Pancreas (tissue), 10 donors: ENCODE data around the gene AFF3. TPM values are rescaled to one million over a fixed set of nuclear protein-coding genes. Genes with fewer than 3 reads are reported as not detected.

Source experiments
- ATAC-seq, 4 donors: fragments of 200-7000 bp; cut with Tn5 transposase; one replicate each; pipeline versions ENCODE4 v1.8.0 to v1.9.1; 2020; ENCODE audit warnings: mild to moderate bottlenecking in 4 of 4, moderate library complexity in 4 of 4
- DNase-seq, 6 donors: peaks; one replicate each; pipeline ENCODE4 v3.0.0-alpha.2; 2020
- FAIRE-seq: peaks from 2 replicates; lab custom pipeline; 2012; peaks lifted over from hg19 to GRCh38; lab: Jason Lieb, UNC
- H3K27ac ChIP-seq, 4 donors: fragments of 200-600 bp; sonication (generic); 1 replicate in 3 of 4; 2 replicates in 1 of 4; pipeline versions ENCODE4 v1.5.0 to v1.8.0; 2020
- H3K27me3 ChIP-seq, 4 donors: fragments of 200-600 bp; one replicate each; pipeline ENCODE4 v1.8.0; 2021
- H3K36me3 ChIP-seq, 3 donors: fragments of 200-600 bp; sonication (generic) in 1 of 3; one replicate each; pipeline versions ENCODE4 v1.5.0 to v1.8.0; 2020 to 2021
- H3K4me1 ChIP-seq, 3 donors: fragments of 200-600 bp; one replicate each; pipeline ENCODE4 v1.8.0; 2021
- H3K4me3 ChIP-seq, 4 donors: fragments of 200-600 bp; sonication (generic) in 2 of 4; one replicate each; pipeline versions ENCODE4 v1.5.0 to v1.8.0; 2020 to 2021
- H3K9me3 ChIP-seq, 4 donors: fragments of 200-600 bp; one replicate each; pipeline ENCODE4 v1.8.0; 2021
- WGBS, 2 donors: extraction: QIAGEN DNeasy Blood & Tissue Kit; methylation state at CpG; one replicate each; pipeline ENCODE4 v1.1.7; 2013; 5-methylcytosine and 5-hydroxymethylcytosine counted together
- intact Hi-C, 3 donors: fragments of 100-400 bp; cut with DNase I; formaldehyde crosslinking; loops; one replicate each; pipeline versions ENCODE4 v1.11.1 to v1.14.2; 2022
- polyA plus RNA-seq, 2 donors: library from polyadenylated mRNA; stranded (reverse); fragments of 200-250 nt; gene quantifications; one replicate each; pipeline ENCODE4 v1.2.3, GENCODE V29; 2013
- total RNA-seq, 6 donors: library from RNA; stranded (reverse); fragmentation: NEBNext Ultra II Directional in 4 of 6; extraction: Animal tissue kit (Norgen Biotek cat#: 25700) in 4 of 6; gene quantifications; one replicate each; pipeline versions ENCODE4 v1.2.1 to v1.2.4, GENCODE V29; 2021 to 2023
- TF ChIP-seq, protein P1 (sequence below), 4 donors: fragments of 200-600 bp; sonication (generic) in 3 of 4; IDR thresholded peaks; one replicate each; pipeline versions ENCODE4 v1.5.0 to v1.8.0; 2021; ENCODE audit warnings: antibody characterized with exemption in 4 of 4
- donor health status: healthy with polysubstance abuse.
- donor health status: DM: no; HTN: no; CAD: no; lungs with moderate emphysema.
- donor health status: DM: no; HTN: no; CAD: no.
- donor health status: control.
- donor health status: control.
- donor health status: Bipolar disorder and iron deficiency.
- donor health status: DM: yes; HTN: yes; CAD: no.
- donor health status: DM: no; HTN: no; CAD: no.
- donor health status: DM: no; HTN: no; CAD: no.
- donor health status: DM: yes; HTN: yes; CAD: no.

Gene AFF3
- total and polyA plus RNA-seq, 8 donors, result 0.19 to 1.1 (median 0.54) TPM

DNA sequence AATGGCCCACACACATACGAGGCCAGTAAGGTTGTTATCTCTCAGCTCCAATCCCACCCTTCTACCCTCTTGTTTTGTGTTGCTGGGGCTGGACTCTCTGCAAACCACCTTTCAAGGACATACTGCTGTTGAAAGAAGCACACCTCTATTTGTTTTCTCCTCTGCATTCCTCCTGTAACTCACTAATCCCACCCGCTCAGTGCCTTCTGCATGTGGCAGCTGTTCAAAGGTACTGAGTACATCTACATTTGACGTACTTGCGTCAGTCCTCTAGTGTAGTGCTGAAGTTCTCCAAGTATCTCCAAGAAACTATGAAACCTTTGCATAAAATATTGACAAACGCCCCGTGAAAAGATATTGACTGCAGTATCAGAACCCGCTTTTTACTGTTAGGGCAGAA lies 310.6 kb downstream of the AFF3 start:
- H3K36me3 ChIP-seq, result no peaks in the 10 kb centered on the region
- no peak overlapping the region for H3K27ac ChIP-seq
- DNase-seq, result no peak
- TF ChIP-seq, protein P1, sequence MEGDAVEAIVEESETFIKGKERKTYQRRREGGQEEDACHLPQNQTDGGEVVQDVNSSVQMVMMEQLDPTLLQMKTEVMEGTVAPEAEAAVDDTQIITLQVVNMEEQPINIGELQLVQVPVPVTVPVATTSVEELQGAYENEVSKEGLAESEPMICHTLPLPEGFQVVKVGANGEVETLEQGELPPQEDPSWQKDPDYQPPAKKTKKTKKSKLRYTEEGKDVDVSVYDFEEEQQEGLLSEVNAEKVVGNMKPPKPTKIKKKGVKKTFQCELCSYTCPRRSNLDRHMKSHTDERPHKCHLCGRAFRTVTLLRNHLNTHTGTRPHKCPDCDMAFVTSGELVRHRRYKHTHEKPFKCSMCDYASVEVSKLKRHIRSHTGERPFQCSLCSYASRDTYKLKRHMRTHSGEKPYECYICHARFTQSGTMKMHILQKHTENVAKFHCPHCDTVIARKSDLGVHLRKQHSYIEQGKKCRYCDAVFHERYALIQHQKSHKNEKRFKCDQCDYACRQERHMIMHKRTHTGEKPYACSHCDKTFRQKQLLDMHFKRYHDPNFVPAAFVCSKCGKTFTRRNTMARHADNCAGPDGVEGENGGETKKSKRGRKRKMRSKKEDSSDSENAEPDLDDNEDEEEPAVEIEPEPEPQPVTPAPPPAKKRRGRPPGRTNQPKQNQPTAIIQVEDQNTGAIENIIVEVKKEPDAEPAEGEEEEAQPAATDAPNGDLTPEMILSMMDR (IDR thresholded peaks at IDR 0.05), result no peak
- no peak for ATAC-seq
- H3K27me3 ChIP-seq, result no peaks in the 10 kb centered on the region
- intact Hi-C loops, result no loop called here
- 78 to 86% methylated on average over 7 of the region's 7 CpGs for WGBS, 2 donors
- no peaks in the 10 kb centered on the region for H3K9me3 ChIP-seq
- H3K4me1 ChIP-seq, result no peaks in the 10 kb centered on the region
- H3K4me3 ChIP-seq, result no peak overlapping the region
- no peak for FAIRE-seq

DNA sequence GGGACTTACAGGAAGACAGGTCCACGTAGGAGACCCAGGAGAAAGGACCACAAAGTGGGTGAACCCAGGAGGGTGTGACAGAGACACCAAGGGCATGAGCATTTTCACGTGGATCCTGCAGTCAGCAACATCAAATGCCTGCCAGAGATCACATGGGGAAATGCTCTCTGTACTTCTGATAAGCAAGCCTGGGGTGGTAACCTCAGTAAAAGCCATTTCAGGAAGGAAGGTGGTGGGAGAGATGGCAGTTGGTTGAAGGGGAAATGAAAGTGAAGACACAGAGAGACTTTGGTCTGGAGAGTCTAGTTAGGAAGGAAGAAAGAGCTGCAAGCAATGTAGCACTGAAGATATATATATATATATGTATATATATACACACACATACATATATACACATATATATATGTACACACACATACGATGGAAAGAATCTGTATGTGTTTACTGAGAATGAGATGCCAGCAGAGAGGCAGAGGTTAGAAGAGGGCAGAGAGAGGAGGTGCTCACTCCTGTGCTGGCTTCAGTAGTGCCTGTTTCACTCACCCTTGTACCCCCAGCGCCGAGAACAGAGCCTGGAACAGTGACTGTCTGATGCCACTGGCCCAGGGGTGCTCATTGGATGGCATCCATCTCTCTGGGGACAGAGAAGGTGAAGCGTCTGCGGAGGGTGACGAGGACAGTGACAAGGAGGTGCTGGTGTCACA lies 314.9 kb downstream of the AFF3 start:
- FAIRE-seq (no peak), ATAC-seq (peak in 1 of 4 donors; percentile 39), DNase-seq (no peak)
- no peaks in the 10 kb centered on the region for H3K9me3 ChIP-seq
- 71 to 81% methylated on average over 8 of the region's 8 CpGs for WGBS, 2 donors
- peaks cover 0 to 5% (median 0%) of the 10 kb centered on the region in 4 donors for H3K27me3 ChIP-seq
- no peaks in the 10 kb centered on the region for H3K36me3 ChIP-seq
- no peaks in the 10 kb centered on the region for H3K4me1 ChIP-seq
- no peak overlapping the region for H3K27ac ChIP-seq
- intact Hi-C loops, result no loop called here
- TF ChIP-seq, protein P1 (IDR thresholded peaks at IDR 0.05), result no peak
- no peak overlapping the region for H3K4me3 ChIP-seq

DNA sequence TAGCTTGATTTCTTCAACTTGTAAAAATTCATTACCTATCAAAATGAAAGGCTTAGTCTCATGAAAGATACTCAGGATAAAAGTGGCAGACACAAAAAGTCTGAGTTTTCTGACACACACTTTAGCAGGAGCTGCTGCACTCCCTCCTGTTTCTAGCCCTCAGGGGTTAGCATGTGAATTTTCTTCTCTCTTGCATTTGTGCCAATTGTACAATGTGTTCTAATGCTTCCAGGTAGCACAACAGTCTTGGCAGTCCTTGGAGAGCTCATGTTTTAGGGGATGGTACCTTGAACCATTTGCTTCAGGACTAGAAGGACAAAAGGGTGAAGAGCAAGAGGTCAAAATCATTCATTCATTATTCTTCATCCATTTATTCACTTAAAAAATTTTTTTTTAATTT lies 316.8 kb downstream of the AFF3 start:
- H3K36me3 ChIP-seq, result no peaks in the 10 kb centered on the region
- H3K4me1 ChIP-seq, result no peaks in the 10 kb centered on the region
- intact Hi-C loops, result no loop called here
- H3K27me3 ChIP-seq, result peaks cover 0 to 5% (median 0%) of the 10 kb centered on the region in 4 donors
- no peak for FAIRE-seq
- no peaks in the 10 kb centered on the region for H3K9me3 ChIP-seq
- TF ChIP-seq, protein P1 (IDR thresholded peaks at IDR 0.05), result no peak
- H3K27ac ChIP-seq, result no peak overlapping the region
- DNase-seq, result no peak
- no peak overlapping the region for H3K4me3 ChIP-seq
- ATAC-seq, result no peak

DNA sequence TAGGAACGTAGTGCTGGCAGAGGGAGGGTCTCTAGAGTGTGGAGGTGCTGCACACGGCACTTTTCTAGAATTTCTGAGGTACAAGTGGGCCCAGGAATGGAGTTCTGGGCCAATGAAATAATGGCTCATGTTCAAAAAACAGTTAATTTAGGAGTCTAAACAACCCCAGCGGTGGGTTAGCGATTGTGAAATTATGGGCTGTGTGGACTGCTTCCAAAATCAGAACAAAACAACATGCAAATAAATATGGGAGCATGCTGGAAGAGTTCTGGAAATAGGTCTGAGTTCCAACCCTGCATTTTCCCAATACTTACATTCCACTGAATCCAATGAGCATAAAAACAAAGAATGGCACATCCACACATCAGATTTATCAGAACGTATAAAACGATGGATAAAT lies 317.6 kb downstream of the AFF3 start:
- FAIRE-seq (no peak), DNase-seq (no peak), ATAC-seq (no peak)
- 72 to 77% methylated on average over 6 of the region's 6 CpGs for WGBS, 2 donors
- H3K36me3 ChIP-seq, result no peaks in the 10 kb centered on the region
- intact Hi-C loops, result no loop called here
- no peak overlapping the region for H3K4me3 ChIP-seq
- no peaks in the 10 kb centered on the region for H3K9me3 ChIP-seq
- TF ChIP-seq, protein P1 (IDR thresholded peaks at IDR 0.05), result no peak
- H3K27me3 ChIP-seq, result peaks cover 0 to 5% (median 0%) of the 10 kb centered on the region in 4 donors
- no peak overlapping the region for H3K27ac ChIP-seq
- no peaks in the 10 kb centered on the region for H3K4me1 ChIP-seq

DNA sequence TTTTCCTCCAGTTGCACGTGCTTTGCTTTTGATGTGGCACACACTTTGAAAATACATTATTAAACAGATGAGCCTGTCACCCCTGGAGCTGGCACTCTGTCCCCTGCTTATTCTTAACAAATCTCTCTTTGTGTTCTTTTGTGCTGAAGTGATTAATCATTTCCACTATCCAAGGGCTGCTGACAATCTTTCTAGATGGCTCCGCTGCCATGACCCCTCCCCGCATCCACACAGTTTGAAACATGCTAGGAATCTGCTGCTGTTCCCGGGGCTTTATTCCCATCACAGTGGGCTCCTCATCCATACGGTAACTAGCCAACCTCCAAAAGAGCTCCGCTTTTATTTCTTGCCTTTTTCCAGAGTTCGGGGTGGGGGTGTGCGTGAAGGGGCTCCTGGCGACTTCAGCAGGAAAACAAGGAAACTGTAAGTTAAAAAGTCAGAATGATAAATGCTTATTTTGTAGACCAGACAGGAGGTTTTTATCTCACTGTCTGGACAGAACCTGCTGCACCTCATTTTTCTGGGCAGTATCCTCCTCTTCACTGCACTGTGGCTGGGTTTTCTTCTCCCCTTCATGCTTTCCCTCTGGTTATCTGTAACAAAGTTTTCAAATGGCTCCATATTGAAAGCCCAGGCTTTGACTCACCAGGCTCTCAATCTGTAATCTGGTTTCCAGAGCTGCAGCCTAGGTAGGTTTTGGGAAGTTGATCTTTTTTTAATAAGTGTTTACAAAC lies 319.7 kb downstream of the AFF3 start:
- WGBS, 2 donors, result 34 to 35% methylated on average over 9 of the region's 9 CpGs

More for the DNA sequence above, 319.7 kb downstream of the AFF3 start:
- ATAC-seq, result peak in 1 of 4 donors; percentile 73
- H3K4me1 ChIP-seq, result no peaks in the 10 kb centered on the region
- FAIRE-seq, result no peak
- TF ChIP-seq, protein P1 (IDR thresholded peaks at IDR 0.05), result no peak
- peak overlapping the region in 1 of 4 donors; percentile 33 for H3K27ac ChIP-seq
- H3K9me3 ChIP-seq, result no peaks in the 10 kb centered on the region
- no peak for DNase-seq
- H3K4me3 ChIP-seq, result no peak overlapping the region
- H3K27me3 ChIP-seq, result peaks cover 0 to 5% (median 0%) of the 10 kb centered on the region in 4 donors
- no peaks in the 10 kb centered on the region for H3K36me3 ChIP-seq
- intact Hi-C loops, result no loop called here
